Natural killer cell (primary cell): ENCODE results near the gene ANKH. TPM values are rescaled to one million over a fixed set of nuclear protein-coding genes. Genes with fewer than 3 reads are reported as not detected.

ENCODE experiments used
- ATAC-seq, 3 donors: fragments of 150-1000 bp in 2 of 3; fragments of 200-7000 bp in 1 of 3; cut with Tn5 transposase; 1 replicate in 1 of 3; 2 replicates in 2 of 3; pipeline ENCODE4 v1.10.0; 2021; ENCODE audit warnings: mild to moderate bottlenecking in 2 of 3, moderate library complexity in 2 of 3
- DNase-seq, 2 donors: peaks; one replicate each; pipeline versions ENCODE4 v3.0.0 to v3.0.0-alpha.2; 2013 to 2021; ENCODE audit warnings: mixed read lengths in 1 of 2
- H3K27ac ChIP-seq: one replicate; pipeline ENCODE4 v1.5.1; 2013; ENCODE audit warnings: mild to moderate bottlenecking, low read length
- H3K27me3 ChIP-seq: one replicate; pipeline ENCODE4 v1.6.1; 2013; ENCODE audit warnings: low read length; ENCODE audit not compliant: control insufficient read depth, insufficient read depth
- H3K36me3 ChIP-seq: one replicate; pipeline ENCODE4 v1.6.1; 2013; ENCODE audit warnings: low read length; ENCODE audit not compliant: control insufficient read depth, insufficient read depth
- H3K4me1 ChIP-seq: one replicate; pipeline ENCODE4 v1.6.1; 2013; ENCODE audit warnings: low read length; ENCODE audit not compliant: control insufficient read depth, insufficient read depth
- H3K4me3 ChIP-seq: one replicate; pipeline ENCODE4 v1.5.1; 2013; ENCODE audit warnings: low read length
- H3K9me3 ChIP-seq: one replicate; pipeline ENCODE4 v1.6.1; 2013; ENCODE audit warnings: low read length; ENCODE audit not compliant: control insufficient read depth, insufficient read depth
- H3K27ac Mint-ChIP-seq, 2 donors: one replicate each; pipeline ENCODE4 v1.8.0; 2022; ENCODE audit warnings: mild to moderate bottlenecking in 2 of 2, mixed read lengths in 2 of 2, moderate library complexity in 1 of 2
- H3K27me3 Mint-ChIP-seq, 2 donors: one replicate each; pipeline ENCODE4 v1.8.0; 2022; ENCODE audit warnings: low read depth in 2 of 2, mixed read lengths in 2 of 2
- H3K36me3 Mint-ChIP-seq: one replicate; pipeline ENCODE4 v1.8.0; 2022; ENCODE audit warnings: mixed read lengths
- H3K4me1 Mint-ChIP-seq, 2 donors: one replicate each; pipeline ENCODE4 v1.8.0; 2022; ENCODE audit warnings: mixed read lengths in 2 of 2
- H3K4me3 Mint-ChIP-seq: one replicate; pipeline ENCODE4 v1.8.0; 2022; ENCODE audit warnings: mild to moderate bottlenecking, moderate library complexity, mixed read lengths
- H3K9me3 Mint-ChIP-seq, 2 donors: one replicate each; pipeline ENCODE4 v1.8.0; 2022; ENCODE audit warnings: mixed read lengths in 2 of 2
- CTCF ChIP-seq: fragments of 200-600 bp; IDR thresholded peaks from one replicate; pipeline ENCODE4 v1.8.0; 2022; ENCODE audit warnings: antibody characterized with exemption
- WGBS: methylation state at CpG from one replicate; pipeline ENCODE4 v1.1.7; 2013; ENCODE audit warnings: missing lambda C conversion rate; ENCODE audit not compliant: insufficient coverage; 5-methylcytosine and 5-hydroxymethylcytosine counted together
- intact Hi-C: fragments of 100-400 bp; cut with micrococcal nuclease; formaldehyde crosslinking; loops from one replicate; pipeline ENCODE4 v1.14.2; 2022
- total RNA-seq, 4 donors: library from RNA; stranded (reverse); fragments of 120-200 nt in 1 of 4; gene quantifications; one replicate each; pipeline versions ENCODE4 v1.2.3 to v1.2.4, GENCODE V29; 2013 to 2022

Gene ANKH
- total RNA-seq, 3 donors from 2014 or later (not counting 1 experiment from before 2014, with no cell fraction given): 52.9 to 78.0 (median 63.8) TPM

DNA sequence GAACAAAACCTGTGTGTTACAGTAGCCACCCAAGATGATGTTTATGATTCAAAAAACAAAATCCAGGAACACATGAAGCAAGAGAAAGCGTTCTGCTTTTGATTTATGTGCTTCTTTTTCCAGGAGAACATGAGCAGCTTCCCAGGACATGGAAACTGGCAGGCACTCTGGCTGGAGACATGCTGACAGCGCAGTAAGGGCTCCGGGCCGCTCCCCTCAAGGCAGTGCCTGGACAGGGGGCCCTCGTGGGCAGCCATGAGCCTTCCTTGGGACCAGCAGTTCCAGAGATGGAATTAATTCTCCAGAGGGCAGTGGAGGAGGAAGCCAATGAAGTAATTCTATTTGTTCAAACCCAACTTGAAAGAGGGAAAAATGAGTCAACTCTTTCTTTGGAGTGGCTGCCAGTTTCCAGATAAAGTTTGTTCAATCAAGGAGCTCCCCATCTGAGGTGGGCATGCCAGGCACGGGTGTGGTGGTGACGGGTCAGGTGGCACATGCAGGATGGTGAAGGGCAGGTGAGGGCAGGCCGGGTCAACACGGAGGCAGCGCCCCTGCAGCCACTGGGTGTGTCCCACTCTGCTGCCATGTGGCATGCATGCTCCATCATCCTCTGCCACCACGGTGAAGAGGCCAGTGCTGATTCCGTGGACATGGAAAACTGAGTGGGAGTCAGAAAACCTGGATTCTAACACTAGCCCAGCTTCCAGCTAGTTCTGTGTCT, 123.2 kb downstream of the ANKH start:
- WGBS: 98% methylated on average over 12 of the region's 12 CpGs
- intact Hi-C loops: no loop called here
- TF ChIP-seq CTCF: no peak
- no peak for ATAC-seq
- Histone ChIP-seq H3K27ac (no peak overlapping the region), H3K4me3 (no peak overlapping the region), H3K4me1 (peaks cover 14% of the 10 kb centered on the region), H3K36me3 (peaks cover 7% of the 10 kb centered on the region), H3K27me3 (no peaks in the 10 kb centered on the region), H3K9me3 (no peaks in the 10 kb centered on the region)
- H3K9me3 Mint-ChIP-seq: no peaks in the 10 kb centered on the region
- DNase-seq: no peak
- no peaks in the 10 kb centered on the region for H3K27me3 Mint-ChIP-seq
- peaks cover 16 to 22% of the 10 kb centered on the region in 2 donors for H3K4me1 Mint-ChIP-seq
- H3K36me3 Mint-ChIP-seq: peaks cover 26% of the 10 kb centered on the region
- no peak overlapping the region for H3K27ac Mint-ChIP-seq
- H3K4me3 Mint-ChIP-seq: no peak overlapping the region

- no peaks in the 10 kb centered on the region for H3K9me3 ChIP-seq
- TF ChIP-seq CTCF: no peak
- peak; percentile 43 to 56 for DNase-seq
- H3K4me3 ChIP-seq: no peak overlapping the region
- peaks cover 12% of the 10 kb centered on the region for H3K36me3 ChIP-seq
- peak overlapping the region; percentile 24 for H3K27ac ChIP-seq
- H3K27me3 Mint-ChIP-seq: no peaks in the 10 kb centered on the region
- WGBS: 60% methylated on average over 14 of the region's 14 CpGs
- peaks cover 10 to 22% of the 10 kb centered on the region in 2 donors for H3K4me1 Mint-ChIP-seq
- peaks cover 14% of the 10 kb centered on the region for H3K4me1 ChIP-seq
- peak overlapping the region; percentile 83 to 85 for H3K27ac Mint-ChIP-seq
- intact Hi-C loops: no loop called here
- peak overlapping the region; percentile 57 for H3K4me3 Mint-ChIP-seq
- peaks cover 22% of the 10 kb centered on the region for H3K36me3 Mint-ChIP-seq
- ATAC-seq: peak; percentile 89 to 97 (median 91)
- no peaks in the 10 kb centered on the region for H3K27me3 ChIP-seq
- H3K9me3 Mint-ChIP-seq: no peaks in the 10 kb centered on the region
These were observed 125.8 kb downstream of the ANKH start for GRCh38 chr5:14745753-14746152.

- Histone ChIP-seq H3K4me1 (peaks cover 14% of the 10 kb centered on the region), H3K4me3 (no peak overlapping the region), H3K9me3 (no peaks in the 10 kb centered on the region), H3K36me3 (peaks cover 13% of the 10 kb centered on the region), H3K27ac (peak overlapping the region; percentile 24), H3K27me3 (no peaks in the 10 kb centered on the region)
- no peak for TF ChIP-seq CTCF
- WGBS: 79% methylated on average over 4 of the region's 5 CpGs
- H3K4me3 Mint-ChIP-seq: peak overlapping the region; percentile 57
- no peaks in the 10 kb centered on the region for H3K9me3 Mint-ChIP-seq
- peak overlapping the region in 1 of 2 donors; percentile 85 for H3K27ac Mint-ChIP-seq
- no peak for DNase-seq
- H3K36me3 Mint-ChIP-seq: peaks cover 17% of the 10 kb centered on the region
- ATAC-seq: no peak
- intact Hi-C loops: no loop called here
- peaks cover 10 to 22% of the 10 kb centered on the region in 2 donors for H3K4me1 Mint-ChIP-seq
- H3K27me3 Mint-ChIP-seq: no peaks in the 10 kb centered on the region
These were observed 126.4 kb downstream of the ANKH start for GRCh38 chr5:14745188-14745563.
